ENCODE measurements around the gene ADM2.

The ADM2 gene

DNA sequence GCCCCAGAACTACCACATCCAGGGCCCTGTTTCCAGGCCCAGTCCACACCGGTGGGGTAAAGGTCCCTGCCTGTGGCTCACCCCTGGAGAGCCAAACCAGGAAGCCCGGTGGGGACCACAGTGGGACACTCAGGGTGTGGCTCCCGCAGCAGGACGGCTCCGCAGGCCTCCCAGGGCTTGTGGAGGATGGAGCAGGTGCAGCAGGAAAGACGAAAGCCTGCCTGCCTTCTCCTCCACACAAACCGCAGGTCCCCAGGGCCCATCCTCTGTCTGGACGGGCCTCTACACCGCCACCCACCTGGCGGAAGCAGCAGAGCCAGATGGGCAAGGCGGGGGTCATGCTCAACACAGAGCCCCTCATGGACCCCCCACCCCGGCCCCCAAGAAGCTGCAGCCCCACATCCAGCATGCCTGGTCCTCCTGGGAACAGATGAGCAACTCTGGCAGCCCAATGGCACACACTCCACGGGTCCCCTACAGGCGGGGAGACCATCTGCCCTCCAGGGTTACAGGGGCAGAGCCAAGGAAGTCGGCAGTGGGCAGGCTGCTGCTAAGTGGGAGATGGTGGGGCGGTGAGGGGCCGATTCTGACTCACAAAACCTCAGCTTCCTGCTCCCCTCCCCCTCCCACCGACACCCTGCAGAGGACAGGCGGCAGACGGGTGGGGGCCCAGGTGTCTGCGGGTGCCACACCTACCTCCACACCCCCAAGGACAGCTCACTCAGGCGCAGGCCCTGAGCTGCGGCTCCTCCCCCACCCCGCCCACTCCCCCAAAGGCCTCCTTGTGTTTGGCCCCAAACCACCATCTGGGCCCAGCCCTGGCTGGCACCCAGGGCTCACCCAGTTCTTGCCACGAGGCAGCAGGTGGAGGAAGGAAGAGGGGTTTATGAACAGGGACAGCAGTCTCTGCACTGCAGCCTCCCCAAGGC, 11.7 kb upstream of the ADM2 start:
- DNase-seq: peak; percentile 91 to 93

DNA sequence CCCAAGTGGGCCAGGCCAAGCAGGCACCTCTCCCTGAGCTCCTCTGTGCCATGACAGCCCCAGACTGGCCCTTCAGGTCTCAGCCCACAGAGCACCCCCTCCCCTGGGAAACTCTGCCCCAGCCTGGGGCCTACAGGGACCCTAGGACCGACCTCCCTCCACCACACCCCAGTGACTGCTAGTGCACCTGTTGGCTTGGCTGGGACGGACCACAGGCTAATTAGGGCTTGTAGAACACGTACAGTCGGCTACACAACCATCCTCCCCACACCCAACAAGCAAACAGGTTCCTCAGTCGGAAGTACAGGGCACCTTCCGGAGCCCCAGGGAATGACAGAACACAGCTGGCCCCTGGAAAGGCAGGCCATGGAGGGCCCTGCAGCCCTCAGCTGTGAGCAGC, 10.9 kb upstream of the ADM2 start:
- DNase-seq: no peak

DNA sequence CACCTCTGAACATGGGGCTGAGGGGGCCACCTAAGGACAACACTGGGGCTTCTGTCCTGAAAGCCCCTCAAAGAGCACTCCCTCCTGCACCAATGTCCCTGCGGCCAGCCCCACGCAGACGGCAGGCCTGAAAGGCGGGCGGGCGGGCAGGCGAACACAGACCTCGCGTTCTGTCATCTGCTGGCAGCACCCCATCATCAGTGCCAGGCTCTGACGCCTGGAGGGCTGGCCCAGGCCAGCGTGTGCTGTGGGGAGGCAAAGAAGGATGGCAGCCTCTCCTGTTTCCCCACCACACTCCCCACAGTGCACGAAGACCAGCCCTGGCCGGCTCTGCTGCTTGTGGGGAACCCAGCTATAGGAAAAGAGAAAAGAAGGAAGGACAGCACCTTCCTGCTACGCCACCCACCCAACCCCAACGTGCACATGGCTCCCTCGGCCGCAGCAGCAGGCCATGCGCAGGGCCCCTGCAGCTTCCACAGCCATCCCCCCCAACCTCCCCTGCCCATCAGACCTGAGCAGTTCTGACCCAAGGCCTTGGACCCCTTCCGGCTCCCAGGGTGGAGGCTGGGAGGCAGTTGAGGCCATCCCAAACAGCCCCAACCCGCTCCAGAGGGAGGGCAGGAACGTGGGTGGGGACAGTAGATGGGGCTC, 10.0 kb upstream of the ADM2 start:
- DNase-seq: no peak

DNA sequence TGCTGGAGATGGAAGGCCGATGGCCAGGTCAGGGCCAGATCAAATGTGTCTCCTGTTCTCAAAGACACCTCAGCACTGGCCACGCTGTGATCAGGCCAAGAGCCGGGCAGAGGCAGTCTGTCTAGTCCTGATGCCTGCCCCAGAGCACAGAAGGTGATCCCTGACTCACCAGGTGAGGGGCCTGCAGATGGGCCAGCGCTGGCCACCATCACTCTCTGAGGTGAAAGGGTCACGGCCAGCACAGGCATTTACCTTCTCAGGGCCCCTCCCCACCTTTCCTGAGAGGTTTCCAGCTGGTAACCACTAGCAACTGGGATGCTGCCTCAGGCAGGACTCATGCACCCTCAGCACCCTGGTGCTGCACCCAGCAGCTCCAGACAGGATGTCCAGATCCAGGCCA, 9.4 kb upstream of the ADM2 start:
- DNase-seq: no peak

DNA sequence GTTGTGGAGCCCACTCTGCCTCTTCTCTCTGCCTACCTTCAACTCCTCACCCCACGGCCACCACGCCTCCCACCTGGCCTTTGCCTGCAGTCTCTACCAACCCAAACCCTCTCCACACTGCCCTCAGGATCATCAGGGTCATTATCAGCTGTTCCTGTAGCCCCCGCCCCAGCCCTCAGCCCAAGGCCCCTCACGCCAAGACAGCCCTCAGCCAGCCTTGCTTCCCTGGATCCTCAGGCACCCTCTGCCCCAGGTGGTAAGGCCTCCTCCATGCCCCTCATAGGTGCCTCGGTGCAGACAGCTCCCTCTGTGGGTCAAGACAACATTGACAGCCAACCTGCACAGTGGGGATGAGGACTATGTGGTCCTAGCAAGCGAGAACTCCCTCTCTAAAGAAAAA, 8.3 kb upstream of the ADM2 start:
- peak; percentile 48 to 49 for DNase-seq

DNA sequence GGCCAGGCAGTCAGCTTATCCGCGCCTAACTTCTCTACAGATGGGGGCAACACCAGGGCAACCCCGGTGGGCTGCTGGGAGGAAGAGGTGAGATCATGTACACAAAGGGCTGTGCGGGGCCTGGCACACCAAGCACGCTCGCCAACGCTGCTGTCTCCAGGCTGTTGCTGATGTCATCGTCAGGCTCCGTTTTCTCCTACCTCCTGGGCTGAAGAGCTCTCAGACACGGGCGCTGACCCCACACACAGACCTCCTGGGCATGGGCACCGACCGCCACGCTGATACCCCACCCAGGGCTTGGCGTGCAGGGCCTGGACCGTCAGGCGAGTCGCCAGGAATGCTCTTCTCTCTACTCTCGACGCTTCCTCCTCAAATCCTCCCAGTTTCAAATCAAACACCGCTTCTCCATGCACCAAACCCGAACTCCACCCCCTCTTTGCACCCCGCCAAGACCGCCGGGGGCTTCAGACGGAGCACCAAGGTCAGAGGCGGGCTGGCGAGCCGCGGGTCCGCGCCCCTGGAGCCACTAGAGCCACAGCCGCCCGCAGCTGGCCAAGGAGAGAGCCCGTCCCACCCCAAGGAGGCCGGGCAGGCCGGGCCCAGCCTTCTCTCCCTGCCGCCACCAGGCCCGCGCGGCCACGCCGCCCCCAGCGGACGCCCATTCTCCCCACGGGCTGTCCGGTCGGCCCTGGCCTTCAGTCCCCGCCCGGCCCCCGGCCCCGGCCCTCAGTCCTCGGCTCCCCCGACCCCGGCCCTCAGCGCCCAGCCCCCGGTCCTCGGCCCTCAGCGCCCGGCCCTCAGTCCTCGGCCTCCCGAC, 7.3 kb upstream of the ADM2 start:
- peak; percentile 45 to 51 for DNase-seq

DNA sequence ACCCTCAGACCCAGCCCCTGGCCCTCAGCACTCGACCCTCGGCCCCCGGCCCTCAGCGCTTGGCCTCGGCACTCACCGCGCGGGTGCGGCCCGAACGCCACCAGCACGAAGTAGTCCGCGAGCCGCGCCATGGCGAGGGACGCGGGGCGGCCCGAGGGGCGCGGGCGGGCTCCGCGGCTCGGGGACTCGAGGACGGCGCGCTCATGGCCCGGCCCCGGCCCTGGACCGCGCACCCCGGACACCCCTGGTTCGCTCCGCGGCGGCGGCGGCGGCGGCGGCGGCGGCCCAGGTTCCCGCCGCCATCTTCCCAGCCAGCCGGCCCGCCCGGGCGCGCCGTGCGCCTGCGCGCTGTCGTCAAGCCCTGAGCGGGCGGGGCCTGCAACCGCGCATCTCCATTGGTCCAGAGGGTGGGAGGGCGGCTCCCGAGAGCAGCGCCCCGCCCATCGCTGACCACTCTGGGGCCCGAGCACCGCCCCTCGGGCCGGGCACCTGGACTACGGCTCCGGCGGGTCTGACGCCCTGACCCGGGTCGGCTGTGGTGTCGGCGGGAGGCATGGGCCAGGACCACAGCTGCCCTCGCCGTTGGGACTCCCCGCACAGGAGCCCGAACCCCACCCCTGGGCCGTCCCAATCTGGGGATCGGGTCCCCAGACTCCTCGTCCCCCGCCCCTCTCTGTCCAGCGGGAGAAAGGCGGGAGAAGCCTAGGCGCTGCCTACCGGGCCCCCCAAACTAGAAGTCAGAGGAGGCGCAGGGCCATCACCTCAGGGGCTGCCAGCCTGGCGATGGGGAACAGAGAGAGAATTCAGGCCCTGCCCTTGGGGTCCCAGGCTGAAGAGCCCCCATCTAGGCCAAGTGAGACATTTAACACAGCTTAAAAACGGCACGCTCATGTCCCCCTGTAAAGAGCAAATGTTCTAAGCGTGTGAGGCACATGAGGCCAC, 6.4 kb upstream of the ADM2 start, which contains the start of gene SBF1:
Gene SBF1, minus strand, starts transcription at position 326 of the 942 bp plus-strand sequence. Its CDS starts 195 bp downstream, at position 131.
- peak; percentile 91 to 92 for DNase-seq

DNA sequence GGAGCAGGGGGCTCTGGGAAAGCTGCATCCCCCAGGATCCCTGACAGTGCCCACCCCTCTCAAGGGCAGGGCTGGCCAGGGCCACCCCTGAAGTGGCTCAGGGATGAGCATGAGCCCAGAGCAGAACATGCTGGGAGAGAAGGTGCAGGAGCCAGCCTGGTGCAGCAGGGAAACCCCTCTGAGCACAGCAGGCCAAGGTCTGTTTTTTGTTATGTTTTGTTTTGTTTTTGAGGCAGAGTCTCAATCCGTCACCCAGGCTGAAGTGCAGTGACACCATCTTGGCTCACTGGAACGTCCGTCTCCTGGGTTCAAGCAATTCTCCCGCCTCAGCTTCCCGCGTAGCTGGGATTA, 5.7 kb upstream of the ADM2 start:
- DNase-seq: no peak

DNA sequence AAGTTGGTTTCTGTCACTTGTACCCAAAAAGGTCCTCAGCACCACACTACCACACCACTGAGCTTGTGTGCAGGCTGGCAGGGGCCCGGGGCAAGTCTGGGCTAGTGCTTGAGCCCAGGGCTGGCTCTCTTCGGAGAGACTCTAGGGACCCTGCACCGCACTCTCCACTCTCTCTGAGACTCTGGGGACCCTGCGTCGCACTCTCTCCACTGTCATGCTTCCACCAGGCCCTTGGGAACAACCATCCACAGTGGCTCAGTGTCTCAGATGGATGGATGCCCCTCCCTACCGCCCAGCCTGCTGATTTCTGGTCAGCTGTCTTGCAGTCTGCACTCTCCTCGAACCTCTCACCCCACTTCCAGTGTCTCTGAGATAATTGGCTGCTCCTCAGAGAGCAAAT, 4.5 kb upstream of the ADM2 start:
- no peak for DNase-seq

DNA sequence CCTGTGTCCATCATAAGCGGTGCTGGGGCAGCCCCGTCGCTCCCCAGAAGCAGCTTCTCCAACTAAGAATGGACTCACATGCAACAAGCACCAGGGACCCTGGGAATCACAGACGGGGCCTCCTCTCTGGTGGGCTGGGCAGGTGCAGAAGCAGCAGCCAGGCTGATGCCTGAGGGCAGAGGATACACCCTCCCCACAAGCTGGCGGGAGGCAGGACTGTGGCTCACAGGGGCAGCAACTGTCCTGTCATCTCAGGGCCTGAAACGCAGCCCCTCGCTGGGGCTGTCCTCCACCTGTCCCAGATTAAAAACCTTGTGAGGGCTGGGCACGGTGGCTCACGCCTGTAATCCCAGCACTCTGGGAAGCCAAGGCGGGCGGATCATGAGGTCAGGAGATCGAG, 3.4 kb upstream of the ADM2 start:
- no peak for DNase-seq

DNA sequence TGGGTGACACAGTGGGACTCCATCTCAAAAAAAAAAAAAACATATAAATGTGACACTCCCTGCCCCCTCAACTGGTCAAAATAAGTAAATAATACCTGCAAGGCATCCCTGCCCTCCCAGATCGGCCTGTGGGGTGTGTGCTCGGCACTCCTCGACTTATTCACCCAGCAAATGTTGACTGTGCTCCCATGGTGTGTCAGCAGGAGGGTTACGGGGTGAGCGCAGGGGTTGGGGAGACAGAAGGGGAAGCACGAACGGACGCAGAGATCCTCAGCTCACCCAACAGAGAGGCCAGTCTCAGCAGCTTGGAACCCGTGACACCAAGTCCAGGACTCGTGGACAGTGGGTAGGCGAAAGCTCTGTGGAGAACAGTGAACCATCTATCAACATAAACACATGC, 1.6 kb upstream of the ADM2 start:
- no peak for DNase-seq

DNA sequence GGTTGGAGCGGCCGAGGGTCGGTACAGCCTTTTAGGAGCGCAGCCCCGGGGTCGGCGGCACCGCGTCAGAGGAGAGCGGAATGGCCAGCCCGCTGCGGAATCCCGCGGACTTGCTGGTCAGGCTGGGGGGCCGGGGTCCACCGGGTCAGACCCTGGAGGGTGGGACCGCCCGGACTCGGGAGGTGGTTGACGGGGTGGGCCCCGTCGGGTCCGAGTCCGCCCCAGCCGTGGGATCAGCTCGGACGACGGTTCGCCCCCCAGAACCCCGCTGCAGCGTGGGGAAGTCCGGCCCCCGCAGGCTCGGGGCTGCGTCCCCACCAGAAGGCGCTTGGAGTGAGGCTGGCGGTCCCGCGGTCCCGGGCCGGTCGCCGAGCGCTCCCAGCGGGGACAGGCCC, 301 bp upstream of the ADM2 start:
- no peak for DNase-seq

DNA sequence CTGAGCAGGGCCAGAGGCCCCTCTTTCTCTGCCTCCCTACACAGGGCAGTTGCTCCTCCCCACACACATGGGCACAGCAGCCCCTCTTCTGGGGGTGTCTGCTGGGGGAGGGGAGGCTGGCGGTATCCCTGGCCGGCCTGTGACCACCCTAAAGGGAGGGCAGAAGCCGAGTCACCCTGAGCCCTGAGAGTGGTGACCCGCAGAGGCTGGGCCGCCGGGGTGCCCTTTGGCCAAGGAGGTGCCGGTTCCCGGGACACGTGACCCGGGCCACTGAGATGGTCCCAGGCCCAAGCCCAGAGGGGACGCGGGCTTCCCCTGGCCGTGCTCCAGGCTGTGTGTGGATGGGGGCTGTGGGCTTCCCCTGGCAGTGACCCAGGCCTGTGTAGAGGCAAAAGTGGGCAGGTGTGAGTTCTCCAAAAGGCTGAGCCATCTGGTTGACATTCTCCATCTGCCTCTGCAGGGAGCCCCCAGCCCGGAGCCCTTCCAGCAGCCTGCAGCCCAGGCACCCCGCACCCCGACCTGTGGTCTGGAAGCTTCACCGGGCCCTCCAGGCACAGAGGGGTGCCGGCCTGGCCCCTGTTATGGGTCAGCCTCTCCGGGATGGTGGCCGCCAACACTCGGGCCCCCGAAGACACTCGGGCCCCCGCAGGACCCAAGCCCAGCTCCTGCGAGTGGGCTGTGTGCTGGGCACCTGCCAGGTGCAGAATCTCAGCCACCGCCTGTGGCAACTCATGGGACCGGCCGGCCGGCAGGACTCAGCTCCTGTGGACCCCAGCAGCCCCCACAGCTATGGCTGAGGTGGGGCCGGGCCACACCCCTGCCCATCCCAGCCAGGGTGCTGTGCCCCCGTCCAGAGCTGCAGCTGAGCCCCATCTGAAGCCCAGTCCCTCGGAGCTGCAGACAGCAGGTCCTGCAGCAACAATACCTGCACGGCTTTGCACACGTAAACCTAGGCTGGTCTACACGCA, 1.0 kb downstream of the ADM2 start:
- no peak for DNase-seq

DNA sequence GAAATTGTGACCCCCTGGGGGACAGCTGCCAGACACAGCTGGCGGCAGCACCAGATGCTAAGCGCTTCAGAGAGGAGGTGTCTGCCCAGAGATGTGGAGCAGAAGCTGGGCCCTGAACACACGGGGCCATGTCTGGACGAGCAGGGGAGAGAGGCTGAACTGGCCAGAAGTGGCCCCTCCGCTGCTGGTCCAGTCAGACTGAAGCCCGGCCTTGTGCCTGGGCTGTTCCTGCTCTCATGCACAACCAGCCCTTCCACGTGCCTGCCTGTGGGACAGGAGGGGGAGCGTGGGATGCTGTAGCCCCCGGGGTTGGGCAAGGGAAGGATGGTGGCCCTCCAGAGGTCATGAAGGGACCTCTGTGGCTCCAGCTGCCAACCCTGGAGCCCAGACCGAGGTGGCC, 1.8 kb downstream of the ADM2 start:
- no peak for DNase-seq

DNA sequence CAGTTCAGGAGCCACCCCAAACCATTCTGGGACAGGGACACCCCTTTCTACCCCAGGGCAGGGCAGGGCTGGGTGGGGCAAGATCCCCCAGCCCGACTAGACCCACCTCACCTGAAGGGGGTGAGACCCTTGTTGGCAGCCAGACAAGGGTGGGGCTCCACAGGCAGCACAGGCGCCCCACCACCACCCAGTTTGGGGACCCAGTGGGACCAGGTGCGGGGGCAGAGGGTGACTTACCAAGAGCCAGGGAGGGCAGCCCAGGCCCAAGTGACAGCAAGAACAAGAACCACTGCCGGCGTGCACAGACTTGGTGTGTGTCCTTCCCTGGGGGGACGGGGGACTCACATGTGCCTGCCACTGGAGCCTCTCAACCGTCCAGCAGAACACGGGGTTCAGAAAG, 2.2 kb downstream of the ADM2 start:
- DNase-seq: no peak

DNA sequence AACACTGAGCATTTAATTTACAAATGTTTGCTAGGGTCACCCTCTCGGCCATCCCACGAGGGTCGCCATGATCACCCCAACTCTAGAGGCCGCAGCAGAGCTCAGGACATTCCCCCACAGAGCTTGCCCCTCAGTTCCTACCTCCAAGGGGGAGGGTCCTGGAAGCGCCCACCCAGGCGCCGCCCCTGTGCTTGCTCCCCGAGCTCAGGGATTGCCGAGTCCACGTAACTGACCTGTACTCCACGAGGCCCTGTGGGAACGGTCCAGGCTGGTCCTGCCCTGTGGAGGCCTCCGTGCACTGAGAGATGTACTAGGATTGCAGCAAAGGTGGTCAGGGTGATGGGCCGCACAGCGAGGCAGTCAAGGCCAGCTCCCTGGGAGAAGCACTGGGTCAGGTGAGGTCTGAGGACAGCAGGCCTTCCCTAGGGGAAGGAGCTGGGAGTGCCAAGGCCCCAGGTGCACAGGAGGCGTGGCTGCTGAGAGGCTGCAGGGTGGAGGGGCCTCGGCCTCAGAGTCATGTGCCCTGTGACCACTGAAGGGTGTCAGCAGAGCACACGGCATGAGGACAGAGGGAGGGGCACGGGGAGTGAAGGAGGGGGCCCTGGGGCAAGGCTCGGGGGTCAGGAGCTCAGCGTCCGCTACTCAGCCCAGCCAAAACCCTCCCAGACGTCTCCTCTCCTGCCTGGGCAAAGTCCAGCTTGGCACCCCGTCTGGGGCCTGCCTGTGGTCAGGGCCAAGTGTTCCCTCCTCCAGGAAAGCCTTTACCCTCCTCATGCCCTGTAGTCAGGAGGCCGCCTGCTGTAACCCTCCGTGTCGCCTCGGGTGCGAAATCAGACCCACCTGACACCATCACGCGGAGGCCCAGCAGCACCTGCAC, 2.9 kb downstream of the ADM2 start:
- DNase-seq: no peak

DNA sequence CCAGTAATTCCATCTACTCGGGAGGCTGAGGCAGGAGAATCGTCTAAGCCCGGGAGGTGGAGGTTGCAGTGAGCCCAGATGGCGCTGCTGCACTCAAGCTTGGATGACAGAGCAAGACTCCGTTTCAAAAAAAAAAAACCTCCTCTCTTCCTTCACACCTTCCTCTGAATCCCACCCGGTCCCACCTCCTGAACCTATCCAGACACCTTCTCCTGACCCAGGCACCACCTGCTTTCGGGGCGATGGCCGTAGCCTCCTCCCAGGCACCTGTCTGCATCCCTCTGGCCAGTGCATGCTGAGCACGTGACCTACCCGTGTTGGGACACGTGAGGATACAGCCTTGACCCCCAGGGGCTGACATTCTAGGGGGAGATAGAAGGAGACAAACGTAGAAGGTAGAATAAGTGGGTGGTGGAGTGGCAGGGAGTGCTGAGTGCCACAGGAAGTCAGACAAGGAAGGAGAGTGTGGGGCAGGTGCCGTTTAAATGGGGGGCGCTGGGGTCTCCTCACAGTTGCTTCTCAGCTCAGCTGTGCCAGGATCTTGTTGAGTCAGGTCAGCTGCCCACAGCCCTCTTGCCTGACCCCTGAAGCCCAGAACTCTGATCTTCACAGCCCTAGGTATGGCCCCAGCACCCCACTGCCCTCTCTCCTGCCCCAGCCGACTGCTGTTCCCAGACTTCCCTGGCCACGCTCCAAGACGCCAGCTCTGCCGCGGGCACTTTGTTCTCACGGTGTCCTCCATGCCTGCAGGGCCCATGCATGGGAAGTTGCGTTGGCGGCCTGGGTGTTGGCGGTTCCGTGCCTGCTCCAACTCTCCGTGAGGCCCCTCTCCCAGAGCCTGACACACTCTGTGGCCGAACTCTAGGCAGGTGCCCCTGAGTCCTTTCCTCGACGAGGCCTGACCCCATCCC, 4.1 kb downstream of the ADM2 start:
- DNase-seq: no peak

DNA sequence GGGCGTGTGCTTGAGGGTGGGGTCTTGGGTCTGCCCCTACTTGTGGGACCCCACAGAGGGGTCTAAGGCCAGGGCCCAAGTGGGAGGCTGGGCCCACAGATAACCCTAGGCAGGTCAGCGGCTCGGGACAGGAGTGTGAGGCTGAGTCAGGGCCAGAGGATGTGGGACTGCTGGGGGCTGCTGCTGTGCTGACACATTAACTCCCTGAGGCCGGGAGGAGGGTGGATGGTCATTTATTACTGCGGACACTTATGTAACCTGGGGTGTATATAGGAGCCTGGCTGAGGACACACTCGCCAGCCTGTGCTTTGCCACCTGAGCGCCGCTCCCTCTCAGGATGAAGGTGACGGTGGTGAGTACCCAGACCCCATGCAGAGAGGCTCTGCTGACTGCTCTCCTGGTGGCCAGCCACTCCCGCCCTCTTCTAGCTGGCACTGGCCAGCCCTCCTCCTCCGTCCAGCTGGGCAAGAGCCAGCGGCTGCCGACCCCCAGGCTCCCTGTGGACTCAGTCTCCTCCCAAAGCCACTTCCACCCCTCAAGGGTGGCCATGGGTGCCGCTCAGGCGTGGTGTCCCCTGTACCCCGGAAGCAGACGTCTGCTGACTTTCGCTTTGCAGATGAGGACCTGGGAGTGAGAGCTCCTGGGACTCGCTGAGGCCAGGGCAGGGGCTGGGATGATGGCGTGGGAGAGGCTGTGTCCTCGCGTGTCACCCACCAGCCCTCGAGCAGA, 5.4 kb downstream of the ADM2 start, which contains the start of gene MIOX:
Gene MIOX, plus strand, starts transcription at position 299 of the 729 bp plus-strand sequence. Its CDS starts 39 bp downstream, at position 338.
- no peak for DNase-seq

All from stimulated activated CD4-positive, alpha-beta T cell treated with anti-CD3 and anti-CD28 coated beads, Interleukin-2, amount 100 ng/mL, for 24 hours (primary cell).